ENCODE measurements around the gene ZNF486.

DNA sequence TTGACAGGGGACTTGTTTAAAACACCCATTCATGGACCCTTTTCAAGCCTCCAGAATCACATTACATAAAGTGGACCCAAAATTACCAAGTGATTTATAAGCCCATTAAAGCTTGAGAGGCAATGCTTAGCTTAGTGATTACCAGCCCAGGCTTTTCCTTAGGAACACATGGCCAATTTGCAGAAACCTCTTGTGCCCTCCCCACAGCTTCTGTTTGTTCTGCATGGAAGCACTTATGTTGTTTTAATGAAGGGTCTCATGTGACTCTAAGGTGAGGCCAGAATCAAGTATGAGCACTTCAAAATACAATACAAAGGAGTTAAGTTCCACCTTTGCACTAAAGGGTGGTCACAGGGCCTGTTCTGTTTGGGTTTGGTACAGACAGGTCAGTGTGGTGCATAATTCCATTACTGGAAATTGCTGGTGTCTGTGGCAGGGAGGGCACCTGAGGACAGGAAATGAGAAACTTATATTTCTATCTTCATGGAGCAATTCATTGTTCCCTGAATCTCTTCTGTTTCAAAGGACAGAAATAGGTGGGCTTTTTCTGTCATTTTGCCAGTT, 15.3 kb downstream of the ZNF486 start:
- TF ChIP-seq, protein P1, sequence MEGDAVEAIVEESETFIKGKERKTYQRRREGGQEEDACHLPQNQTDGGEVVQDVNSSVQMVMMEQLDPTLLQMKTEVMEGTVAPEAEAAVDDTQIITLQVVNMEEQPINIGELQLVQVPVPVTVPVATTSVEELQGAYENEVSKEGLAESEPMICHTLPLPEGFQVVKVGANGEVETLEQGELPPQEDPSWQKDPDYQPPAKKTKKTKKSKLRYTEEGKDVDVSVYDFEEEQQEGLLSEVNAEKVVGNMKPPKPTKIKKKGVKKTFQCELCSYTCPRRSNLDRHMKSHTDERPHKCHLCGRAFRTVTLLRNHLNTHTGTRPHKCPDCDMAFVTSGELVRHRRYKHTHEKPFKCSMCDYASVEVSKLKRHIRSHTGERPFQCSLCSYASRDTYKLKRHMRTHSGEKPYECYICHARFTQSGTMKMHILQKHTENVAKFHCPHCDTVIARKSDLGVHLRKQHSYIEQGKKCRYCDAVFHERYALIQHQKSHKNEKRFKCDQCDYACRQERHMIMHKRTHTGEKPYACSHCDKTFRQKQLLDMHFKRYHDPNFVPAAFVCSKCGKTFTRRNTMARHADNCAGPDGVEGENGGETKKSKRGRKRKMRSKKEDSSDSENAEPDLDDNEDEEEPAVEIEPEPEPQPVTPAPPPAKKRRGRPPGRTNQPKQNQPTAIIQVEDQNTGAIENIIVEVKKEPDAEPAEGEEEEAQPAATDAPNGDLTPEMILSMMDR (conservative IDR thresholded peaks at IDR 0.05 in 1 of 2, IDR thresholded peaks at IDR 0.05 in 1 of 2; ENCODE audit: extremely low read depth in 1 of 2, insufficient read depth in 1 of 2, low read depth in 1 of 2, low read length in 2 of 2): no peak
- TF ChIP-seq EZH2 (IDR thresholded peaks at IDR 0.05; ENCODE audit: borderline replicate concordance, low read length): no peak
